Measurements from ENCODE around the gene PPP1CC. TPM values are rescaled to one million over a fixed set of nuclear protein-coding genes. Genes with fewer than 3 reads are reported as not detected.

PPP1CC gene
- total RNA-seq, 1 experiment from 2014 or later, result 321 TPM

GRCh38 chr12:110746550-110746949 lies 3.9 kb upstream of the PPP1CC start:
- CTCF ChIA-PET, result no interaction called here
- ATAC-seq, result no peak
- TF ChIP-seq MYBL2 (CRISPR knock-in tag; IDR thresholded peaks at IDR 0.05), result no peak
- no peak for TF ChIP-seq ZNF232 (CRISPR knock-in tag; IDR thresholded peaks at IDR 0.05)
- no peak for TF ChIP-seq ESRRA (CRISPR knock-in tag; IDR thresholded peaks at IDR 0.05; ENCODE audit: borderline replicate concordance)
- no peak for TF ChIP-seq OVOL2 (CRISPR knock-in tag; IDR thresholded peaks at IDR 0.05; ENCODE audit: borderline replicate concordance)
- no peak for TF ChIP-seq JAZF1 (CRISPR knock-in tag; IDR thresholded peaks at IDR 0.05)
- TF ChIP-seq RELA (CRISPR knock-in tag; IDR thresholded peaks at IDR 0.05; ENCODE audit: borderline replicate concordance), result no peak
- no peak for TF ChIP-seq ATF3 (CRISPR knock-in tag; conservative IDR thresholded peaks at IDR 0.05)
- no peak for TF ChIP-seq KAT7 (CRISPR knock-in tag; IDR thresholded peaks at IDR 0.05; ENCODE audit: borderline replicate concordance)
- no peak for TF ChIP-seq ZNF396 (CRISPR knock-in tag; IDR thresholded peaks at IDR 0.05; ENCODE audit: borderline replicate concordance)
- no peak for TF ChIP-seq ZNF423 (CRISPR knock-in tag; IDR thresholded peaks at IDR 0.05)
- TF ChIP-seq ZNF138 (CRISPR knock-in tag; conservative IDR thresholded peaks at IDR 0.05), result no peak
- no peak for TF ChIP-seq SMAD4 (CRISPR knock-in tag; IDR thresholded peaks at IDR 0.05)
- TF ChIP-seq CBFB (CRISPR knock-in tag; IDR thresholded peaks at IDR 0.05; ENCODE audit: low read depth), result no peak
- TF ChIP-seq NR3C1 (CRISPR knock-in tag; conservative IDR thresholded peaks at IDR 0.05; ENCODE audit: low read depth), result no peak
- H3K27me3 Mint-ChIP-seq (ENCODE audit: low read depth), result no peaks in the 10 kb centered on the region; the same call in 1 of the 2 replicates
- POLR2A ChIA-PET, result no interaction called here
- no peaks in the 10 kb centered on the region for H3K9me3 Mint-ChIP-seq
- peaks cover 5% of the 10 kb centered on the region for H3K36me3 Mint-ChIP-seq
- no peak for DNase-seq (ENCODE audit: low spot score)
- no peak overlapping the region for H3K4me3 Mint-ChIP-seq
- H3K27ac Mint-ChIP-seq, result no peak overlapping the region; the same call in 1 of the 2 replicates
- peaks cover 8% of the 10 kb centered on the region for H3K4me1 Mint-ChIP-seq

GRCh38 chr12:110745542-110746284 lies 3.0 kb upstream of the PPP1CC start:
- DNase-seq (ENCODE audit: low spot score), result no peak
- CTCF ChIA-PET, result interaction anchor here (1.0 kb wide), 1 partner anchor 142 kb away, joined by 4 read pairs; no protein-coding TSS in a partner anchor
- no peaks in the 10 kb centered on the region for H3K9me3 Mint-ChIP-seq
- no peak for ATAC-seq
- TF ChIP-seq ZNF671 (CRISPR knock-in tag; IDR thresholded peaks at IDR 0.05) (no peak), ATF1 (CRISPR knock-in tag; IDR thresholded peaks at IDR 0.05) (no peak), E2F4 (CRISPR knock-in tag; IDR thresholded peaks at IDR 0.05; ENCODE audit: borderline replicate concordance, low read depth) (no peak), ZNF396 (CRISPR knock-in tag; IDR thresholded peaks at IDR 0.05; ENCODE audit: borderline replicate concordance) (no peak), TP53 (CRISPR knock-in tag; IDR thresholded peaks at IDR 0.05) (no peak), SP1 (CRISPR knock-in tag; conservative IDR thresholded peaks at IDR 0.05) (no peak), ETV6 (CRISPR knock-in tag; IDR thresholded peaks at IDR 0.05) (no peak), SOX15 (CRISPR knock-in tag; IDR thresholded peaks at IDR 0.05) (no peak), FOXK1 (CRISPR knock-in tag; IDR thresholded peaks at IDR 0.05) (no peak), ZMAT4 (CRISPR knock-in tag; IDR thresholded peaks at IDR 0.05) (no peak)
- peaks cover 9% of the 10 kb centered on the region for H3K36me3 Mint-ChIP-seq
- peaks cover 14% of the 10 kb centered on the region for H3K4me1 Mint-ChIP-seq
- no peak overlapping the region for H3K27ac Mint-ChIP-seq
- H3K27me3 Mint-ChIP-seq (ENCODE audit: low read depth), result no peaks in the 10 kb centered on the region; the same call in 1 of the 2 replicates
- no peak overlapping the region for H3K4me3 Mint-ChIP-seq
- POLR2A ChIA-PET, result no interaction called here
